ENCODE data around the gene FARS2.

DNA sequence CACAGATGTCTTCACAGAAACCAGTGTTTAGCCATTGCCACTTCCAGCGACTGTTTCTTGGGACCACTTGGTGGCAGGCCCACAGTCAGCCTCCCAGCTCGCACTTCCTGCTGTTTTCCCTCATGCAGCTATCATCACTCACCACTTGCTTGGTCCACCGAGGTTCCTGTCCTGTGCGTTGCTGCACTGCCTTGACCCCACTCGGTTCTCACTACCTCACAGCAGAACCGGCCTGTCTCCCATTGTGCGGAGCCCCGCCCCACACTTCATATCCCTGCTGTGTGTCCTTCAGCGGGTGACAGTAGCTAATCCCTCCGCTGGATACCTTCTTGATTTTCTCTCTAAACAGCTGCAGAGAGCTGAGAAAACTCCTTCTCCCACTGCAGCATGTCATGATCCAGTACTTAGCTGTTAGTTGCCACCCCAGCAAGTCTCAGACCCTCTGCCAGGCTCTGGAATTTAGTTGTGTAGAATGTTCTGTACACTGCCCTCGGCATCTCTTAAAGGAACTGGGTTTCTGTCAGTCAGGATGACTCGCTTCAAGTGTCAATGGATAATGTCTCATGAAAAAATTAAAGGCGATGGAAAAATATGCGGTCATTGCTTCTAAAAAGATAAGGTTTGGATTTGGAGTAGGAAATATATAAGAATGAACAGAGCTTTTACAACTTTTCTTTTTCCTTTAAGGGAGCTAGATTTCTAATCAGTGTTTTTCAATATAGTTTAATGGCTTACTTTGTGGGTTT, 208.0 kb downstream of the FARS2 start:
- TF ChIP-seq, protein P1, sequence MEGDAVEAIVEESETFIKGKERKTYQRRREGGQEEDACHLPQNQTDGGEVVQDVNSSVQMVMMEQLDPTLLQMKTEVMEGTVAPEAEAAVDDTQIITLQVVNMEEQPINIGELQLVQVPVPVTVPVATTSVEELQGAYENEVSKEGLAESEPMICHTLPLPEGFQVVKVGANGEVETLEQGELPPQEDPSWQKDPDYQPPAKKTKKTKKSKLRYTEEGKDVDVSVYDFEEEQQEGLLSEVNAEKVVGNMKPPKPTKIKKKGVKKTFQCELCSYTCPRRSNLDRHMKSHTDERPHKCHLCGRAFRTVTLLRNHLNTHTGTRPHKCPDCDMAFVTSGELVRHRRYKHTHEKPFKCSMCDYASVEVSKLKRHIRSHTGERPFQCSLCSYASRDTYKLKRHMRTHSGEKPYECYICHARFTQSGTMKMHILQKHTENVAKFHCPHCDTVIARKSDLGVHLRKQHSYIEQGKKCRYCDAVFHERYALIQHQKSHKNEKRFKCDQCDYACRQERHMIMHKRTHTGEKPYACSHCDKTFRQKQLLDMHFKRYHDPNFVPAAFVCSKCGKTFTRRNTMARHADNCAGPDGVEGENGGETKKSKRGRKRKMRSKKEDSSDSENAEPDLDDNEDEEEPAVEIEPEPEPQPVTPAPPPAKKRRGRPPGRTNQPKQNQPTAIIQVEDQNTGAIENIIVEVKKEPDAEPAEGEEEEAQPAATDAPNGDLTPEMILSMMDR (IDR thresholded peaks at IDR 0.05; ENCODE audit: borderline replicate concordance, extremely low read depth, low read length, poor library complexity, severe bottlenecking) = no peak
- TF ChIP-seq EZH2 (IDR thresholded peaks at IDR 0.05; ENCODE audit: borderline replicate concordance, low read depth, low read length, severe bottlenecking) = no peak
